ENCODE results near the gene HAUS2. TPM values are rescaled to one million over a fixed set of nuclear protein-coding genes. Genes with fewer than 3 reads are reported as not detected.

HAUS2 gene
- total and polyA plus RNA-seq, 2 experiments from 2014 or later, result 9.6 to 36.8 TPM

DNA sequence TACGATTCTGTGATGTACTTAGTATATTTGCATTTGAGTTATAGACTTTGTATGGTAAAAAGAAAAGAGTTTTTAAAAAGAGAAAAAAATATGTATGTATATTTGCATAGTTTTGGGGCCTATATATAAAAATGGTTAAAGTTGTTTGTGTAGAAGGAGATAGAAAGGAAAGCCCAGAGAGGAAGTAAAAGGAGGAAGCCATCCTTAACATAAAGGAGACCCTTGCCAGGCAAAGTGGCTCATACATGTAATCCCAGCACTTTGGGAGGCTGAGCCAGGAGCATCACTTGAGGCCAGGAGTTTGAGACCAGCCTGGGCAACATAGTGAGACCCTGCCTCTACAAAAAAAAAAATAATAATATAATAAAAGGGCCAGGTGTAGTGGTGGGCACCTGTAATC lies 44.8 kb upstream of the HAUS2 start:
- Histone ChIP-seq H3K27me3 (no peaks in the 10 kb centered on the region), H3K4me1 (ENCODE audit: insufficient read depth) (peaks cover 11% of the 10 kb centered on the region), H3K4me3 (no peak overlapping the region), H4K20me1 (ENCODE audit: insufficient read depth, poor library complexity, severe bottlenecking) (no peaks in the 10 kb centered on the region), H3K36me3 (replicated peaks; ENCODE audit: insufficient read depth, low read depth) (no peaks in the 10 kb centered on the region), H3K79me2 (peaks cover 83% of the 10 kb centered on the region), H3K27ac (no peak overlapping the region), H3K4me2 (no peak overlapping the region), H3K9me2 (replicated peaks; ENCODE audit: insufficient read depth) (no peaks in the 10 kb centered on the region), H2AFZ (no peak overlapping the region), H3K9me3 (ENCODE audit: low read depth) (no peaks in the 10 kb centered on the region)
- DNase-seq (ENCODE audit: low spot score), result no peak
- WGBS (ENCODE audit: low lambda C conversion rate, missing lambda C conversion rate), result 100% methylated on average over 1 of the region's 1 CpG
- TF ChIP-seq, protein P1, sequence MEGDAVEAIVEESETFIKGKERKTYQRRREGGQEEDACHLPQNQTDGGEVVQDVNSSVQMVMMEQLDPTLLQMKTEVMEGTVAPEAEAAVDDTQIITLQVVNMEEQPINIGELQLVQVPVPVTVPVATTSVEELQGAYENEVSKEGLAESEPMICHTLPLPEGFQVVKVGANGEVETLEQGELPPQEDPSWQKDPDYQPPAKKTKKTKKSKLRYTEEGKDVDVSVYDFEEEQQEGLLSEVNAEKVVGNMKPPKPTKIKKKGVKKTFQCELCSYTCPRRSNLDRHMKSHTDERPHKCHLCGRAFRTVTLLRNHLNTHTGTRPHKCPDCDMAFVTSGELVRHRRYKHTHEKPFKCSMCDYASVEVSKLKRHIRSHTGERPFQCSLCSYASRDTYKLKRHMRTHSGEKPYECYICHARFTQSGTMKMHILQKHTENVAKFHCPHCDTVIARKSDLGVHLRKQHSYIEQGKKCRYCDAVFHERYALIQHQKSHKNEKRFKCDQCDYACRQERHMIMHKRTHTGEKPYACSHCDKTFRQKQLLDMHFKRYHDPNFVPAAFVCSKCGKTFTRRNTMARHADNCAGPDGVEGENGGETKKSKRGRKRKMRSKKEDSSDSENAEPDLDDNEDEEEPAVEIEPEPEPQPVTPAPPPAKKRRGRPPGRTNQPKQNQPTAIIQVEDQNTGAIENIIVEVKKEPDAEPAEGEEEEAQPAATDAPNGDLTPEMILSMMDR (IDR thresholded peaks at IDR 0.05; ENCODE audit: poor library complexity), result no peak
- TF ChIP-seq EZH2 (IDR thresholded peaks at IDR 0.05; ENCODE audit: borderline replicate concordance), result no peak
- no peak for TF ChIP-seq EZH2phosphoT487 (IDR thresholded peaks at IDR 0.05; ENCODE audit: low read depth, severe bottlenecking, unreplicated experiment)

DNA sequence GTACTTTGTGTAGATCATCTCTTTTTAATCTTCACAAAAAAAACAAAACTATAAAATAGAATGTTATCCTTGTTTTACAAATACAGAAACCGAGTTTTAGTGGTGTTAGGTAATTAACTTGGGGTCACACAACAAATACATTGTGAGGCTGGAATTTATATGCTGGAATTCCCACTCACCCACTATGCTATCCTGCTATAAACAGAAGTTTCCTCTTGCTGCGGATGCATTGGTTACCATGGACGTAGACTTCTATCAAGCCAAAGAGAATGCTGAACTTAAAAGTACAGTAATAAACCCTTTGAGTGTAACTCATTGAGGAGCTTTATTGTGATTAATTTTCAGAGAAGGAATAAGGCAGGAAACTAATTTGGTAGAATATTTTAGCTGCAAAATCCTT lies 44.0 kb upstream of the HAUS2 start:
- no peak overlapping the region for H2AFZ ChIP-seq
- H3K9me2 ChIP-seq (replicated peaks; ENCODE audit: insufficient read depth), result no peaks in the 10 kb centered on the region
- no peaks in the 10 kb centered on the region for H3K27me3 ChIP-seq
- TF ChIP-seq, protein P1 (IDR thresholded peaks at IDR 0.05; ENCODE audit: poor library complexity), result no peak
- TF ChIP-seq EZH2 (IDR thresholded peaks at IDR 0.05; ENCODE audit: borderline replicate concordance), result no peak
- no peak for TF ChIP-seq EZH2phosphoT487 (IDR thresholded peaks at IDR 0.05; ENCODE audit: low read depth, severe bottlenecking, unreplicated experiment)
- H3K4me2 ChIP-seq, result no peak overlapping the region
- no peaks in the 10 kb centered on the region for H4K20me1 ChIP-seq (ENCODE audit: insufficient read depth, poor library complexity, severe bottlenecking)
- H3K4me1 ChIP-seq (ENCODE audit: insufficient read depth), result peaks cover 4% of the 10 kb centered on the region
- no peaks in the 10 kb centered on the region for H3K9me3 ChIP-seq (ENCODE audit: low read depth)
- DNase-seq (ENCODE audit: low spot score), result no peak
- no peak overlapping the region for H3K27ac ChIP-seq
- H3K36me3 ChIP-seq (replicated peaks; ENCODE audit: insufficient read depth, low read depth), result no peaks in the 10 kb centered on the region
- H3K4me3 ChIP-seq, result no peak overlapping the region
- H3K79me2 ChIP-seq, result peaks cover 87% of the 10 kb centered on the region
- WGBS (ENCODE audit: low lambda C conversion rate, missing lambda C conversion rate), result 91% methylated on average over 3 of the region's 3 CpGs

DNA sequence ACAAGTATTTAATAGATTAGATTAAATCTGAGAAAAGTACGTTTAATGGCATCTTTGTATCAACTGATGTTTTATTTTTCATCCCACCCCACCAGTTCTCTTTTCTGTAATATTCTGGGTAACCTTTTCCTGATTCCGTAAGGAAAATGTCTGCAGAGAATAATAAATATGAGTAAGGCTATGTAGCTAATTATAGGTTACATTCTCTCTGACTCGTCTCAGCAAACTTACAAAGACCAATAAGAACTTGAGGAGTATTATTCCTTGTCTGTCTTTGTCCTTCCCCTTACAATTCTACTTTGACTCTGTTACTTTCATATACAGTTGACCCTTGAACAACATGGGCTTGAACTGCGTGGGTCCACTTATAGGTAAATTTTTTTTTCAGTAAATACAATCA lies 41.1 kb upstream of the HAUS2 start:
- no peak overlapping the region for H3K4me3 ChIP-seq
- H4K20me1 ChIP-seq (ENCODE audit: insufficient read depth, poor library complexity, severe bottlenecking), result peaks cover 6% of the 10 kb centered on the region
- 90% methylated on average over 4 of the region's 4 CpGs for WGBS (ENCODE audit: low lambda C conversion rate, missing lambda C conversion rate)
- TF ChIP-seq EZH2phosphoT487 (IDR thresholded peaks at IDR 0.05; ENCODE audit: low read depth, severe bottlenecking, unreplicated experiment) (no peak), EZH2 (IDR thresholded peaks at IDR 0.05; ENCODE audit: borderline replicate concordance) (no peak)
- TF ChIP-seq, protein P1 (IDR thresholded peaks at IDR 0.05; ENCODE audit: poor library complexity), result no peak
- H3K79me2 ChIP-seq, result peaks cover 76% of the 10 kb centered on the region
- no peak for DNase-seq (ENCODE audit: low spot score)
- H3K27ac ChIP-seq, result peak overlapping the region; percentile 9
- no peaks in the 10 kb centered on the region for H3K9me2 ChIP-seq (replicated peaks; ENCODE audit: insufficient read depth)
- H3K4me1 ChIP-seq (ENCODE audit: insufficient read depth), result no peaks in the 10 kb centered on the region
- no peaks in the 10 kb centered on the region for H3K9me3 ChIP-seq (ENCODE audit: low read depth)
- no peak overlapping the region for H2AFZ ChIP-seq
- no peaks in the 10 kb centered on the region for H3K27me3 ChIP-seq
- H3K36me3 ChIP-seq (replicated peaks; ENCODE audit: insufficient read depth, low read depth), result no peaks in the 10 kb centered on the region
- no peak overlapping the region for H3K4me2 ChIP-seq

- no peak overlapping the region for H3K4me3 ChIP-seq
- TF ChIP-seq EZH2 (IDR thresholded peaks at IDR 0.05; ENCODE audit: borderline replicate concordance), result no peak
- TF ChIP-seq EZH2phosphoT487 (IDR thresholded peaks at IDR 0.05; ENCODE audit: low read depth, severe bottlenecking, unreplicated experiment), result no peak
- TF ChIP-seq, protein P1 (IDR thresholded peaks at IDR 0.05; ENCODE audit: poor library complexity), result no peak
- no peaks in the 10 kb centered on the region for H3K36me3 ChIP-seq (replicated peaks; ENCODE audit: insufficient read depth, low read depth)
- no peak overlapping the region for H2AFZ ChIP-seq
- H3K79me2 ChIP-seq, result peaks cover 69% of the 10 kb centered on the region
- H3K9me2 ChIP-seq (replicated peaks; ENCODE audit: insufficient read depth), result no peaks in the 10 kb centered on the region
- no peaks in the 10 kb centered on the region for H3K4me1 ChIP-seq (ENCODE audit: insufficient read depth)
- no peaks in the 10 kb centered on the region for H3K27me3 ChIP-seq
- H3K9me3 ChIP-seq (ENCODE audit: low read depth), result no peaks in the 10 kb centered on the region
- peaks cover 6% of the 10 kb centered on the region for H4K20me1 ChIP-seq (ENCODE audit: insufficient read depth, poor library complexity, severe bottlenecking)
- peak overlapping the region; percentile 53 for H3K4me2 ChIP-seq
- 69% methylated on average over 8 of the region's 9 CpGs for WGBS (ENCODE audit: low lambda C conversion rate, missing lambda C conversion rate)
- peak; percentile 33 for DNase-seq (ENCODE audit: low spot score)
- H3K27ac ChIP-seq, result peak overlapping the region; percentile 62
Measured at GRCh38 chr15:42508263-42508690, 40.4 kb upstream of the HAUS2 start.

Data from hepatocyte (in vitro differentiated cells).